Ascending aorta (tissue), 2 donors: ENCODE measurements around the gene POLR3G. TPM values are rescaled to one million over a fixed set of nuclear protein-coding genes. Genes with fewer than 3 reads are reported as not detected.
A peak's percentile ranks its signal among the peaks of the same experiment; 100 is the strongest.

ENCODE experiments used
- DNase-seq, 2 donors: peaks; one replicate each; pipeline ENCODE4 v3.0.0-alpha.2; 2019; ENCODE audit warnings: low spot score in 2 of 2
- H3K27ac ChIP-seq, 2 donors: fragments of 200-600 bp; sonication (generic); one replicate each; pipeline ENCODE4 v1.5.1; 2016 to 2017; ENCODE audit warnings: mild to moderate bottlenecking in 1 of 2
- H3K27me3 ChIP-seq: fragments of 200-600 bp; sonication (generic); one replicate; pipeline ENCODE4 v1.5.1; 2017
- H3K36me3 ChIP-seq, 2 donors: fragments of 200-600 bp; sonication (generic); one replicate each; pipeline ENCODE4 v1.5.1; 2016
- H3K4me1 ChIP-seq, 2 donors: fragments of 200-600 bp; sonication (generic); one replicate each; pipeline ENCODE4 v1.5.1; 2016 to 2017; ENCODE audit warnings: mild to moderate bottlenecking in 1 of 2
- H3K4me3 ChIP-seq, 2 donors: fragments of 200-600 bp; sonication (generic); one replicate each; pipeline ENCODE4 v1.5.1; 2016 to 2017; ENCODE audit warnings: mild to moderate bottlenecking in 1 of 2
- H3K9me3 ChIP-seq, 2 donors: fragments of 200-600 bp; sonication (generic); one replicate each; pipeline ENCODE4 v1.5.1; 2016
- intact Hi-C: fragments of 100-400 bp; cut with DNase I; formaldehyde crosslinking; loops from one replicate; pipeline ENCODE4 v1.15.1; 2023
- total RNA-seq: library from RNA; depleted of rRNA; stranded (reverse); fragments of >200 nt; gene quantifications from one replicate; pipeline ENCODE4 v1.1.0, GENCODE V29; 2016
- TF ChIP-seq, protein P1 (sequence below), 3 experiments: fragments of 200-600 bp in 2 of 3; fragments of 450-650 bp in 1 of 3; sonication (generic) in 2 of 3; IDR thresholded peaks; one replicate each; pipeline ENCODE4 v1.5.1; 2016 to 2019; ENCODE audit warnings: antibody characterized with exemption in 3 of 3, mild to moderate bottlenecking in 1 of 3, moderate library complexity in 1 of 3

The POLR3G gene
- total RNA-seq, 1 donor from 2014 or later: 1.5 TPM

DNA sequence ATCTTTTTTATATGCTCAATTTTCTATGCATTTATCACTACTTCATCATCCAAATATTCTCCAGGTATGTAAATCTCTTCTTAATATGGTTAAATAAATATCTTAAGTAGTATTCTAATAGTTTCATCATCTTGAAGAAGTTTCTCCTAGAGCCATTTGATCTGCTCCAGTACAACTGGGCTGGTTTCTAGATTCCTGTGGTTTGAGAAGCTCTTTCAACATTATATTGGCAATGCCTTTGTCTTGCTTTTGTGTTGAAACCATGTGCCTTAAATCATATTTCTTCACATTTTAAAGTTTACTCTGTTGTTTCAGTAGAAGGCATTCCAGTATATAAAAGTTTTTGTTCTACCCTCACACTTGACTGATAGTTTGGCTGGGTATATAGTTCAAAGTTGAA lies 27.7 kb upstream of the POLR3G start:
- intact Hi-C loops: no loop called here
- H3K36me3 ChIP-seq: no peaks in the 10 kb centered on the region
- TF ChIP-seq, protein P1, sequence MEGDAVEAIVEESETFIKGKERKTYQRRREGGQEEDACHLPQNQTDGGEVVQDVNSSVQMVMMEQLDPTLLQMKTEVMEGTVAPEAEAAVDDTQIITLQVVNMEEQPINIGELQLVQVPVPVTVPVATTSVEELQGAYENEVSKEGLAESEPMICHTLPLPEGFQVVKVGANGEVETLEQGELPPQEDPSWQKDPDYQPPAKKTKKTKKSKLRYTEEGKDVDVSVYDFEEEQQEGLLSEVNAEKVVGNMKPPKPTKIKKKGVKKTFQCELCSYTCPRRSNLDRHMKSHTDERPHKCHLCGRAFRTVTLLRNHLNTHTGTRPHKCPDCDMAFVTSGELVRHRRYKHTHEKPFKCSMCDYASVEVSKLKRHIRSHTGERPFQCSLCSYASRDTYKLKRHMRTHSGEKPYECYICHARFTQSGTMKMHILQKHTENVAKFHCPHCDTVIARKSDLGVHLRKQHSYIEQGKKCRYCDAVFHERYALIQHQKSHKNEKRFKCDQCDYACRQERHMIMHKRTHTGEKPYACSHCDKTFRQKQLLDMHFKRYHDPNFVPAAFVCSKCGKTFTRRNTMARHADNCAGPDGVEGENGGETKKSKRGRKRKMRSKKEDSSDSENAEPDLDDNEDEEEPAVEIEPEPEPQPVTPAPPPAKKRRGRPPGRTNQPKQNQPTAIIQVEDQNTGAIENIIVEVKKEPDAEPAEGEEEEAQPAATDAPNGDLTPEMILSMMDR (IDR thresholded peaks at IDR 0.05): no peak
- no peak overlapping the region for H3K4me3 ChIP-seq
- H3K27ac ChIP-seq: no peak overlapping the region
- H3K4me1 ChIP-seq: no peaks in the 10 kb centered on the region
- no peaks in the 10 kb centered on the region for H3K9me3 ChIP-seq
- no peaks in the 10 kb centered on the region for H3K27me3 ChIP-seq
- DNase-seq: no peak

- Histone ChIP-seq H3K4me3 (no peak overlapping the region), H3K27me3 (no peaks in the 10 kb centered on the region), H3K9me3 (no peaks in the 10 kb centered on the region), H3K27ac (no peak overlapping the region), H3K36me3 (no peaks in the 10 kb centered on the region), H3K4me1 (no peaks in the 10 kb centered on the region)
- DNase-seq: no peak
- intact Hi-C loops: no loop called here
- TF ChIP-seq, protein P1 (IDR thresholded peaks at IDR 0.05): no peak
These were observed 13.4 kb upstream of the POLR3G start for GRCh38 chr5:90461288-90461687.

DNA sequence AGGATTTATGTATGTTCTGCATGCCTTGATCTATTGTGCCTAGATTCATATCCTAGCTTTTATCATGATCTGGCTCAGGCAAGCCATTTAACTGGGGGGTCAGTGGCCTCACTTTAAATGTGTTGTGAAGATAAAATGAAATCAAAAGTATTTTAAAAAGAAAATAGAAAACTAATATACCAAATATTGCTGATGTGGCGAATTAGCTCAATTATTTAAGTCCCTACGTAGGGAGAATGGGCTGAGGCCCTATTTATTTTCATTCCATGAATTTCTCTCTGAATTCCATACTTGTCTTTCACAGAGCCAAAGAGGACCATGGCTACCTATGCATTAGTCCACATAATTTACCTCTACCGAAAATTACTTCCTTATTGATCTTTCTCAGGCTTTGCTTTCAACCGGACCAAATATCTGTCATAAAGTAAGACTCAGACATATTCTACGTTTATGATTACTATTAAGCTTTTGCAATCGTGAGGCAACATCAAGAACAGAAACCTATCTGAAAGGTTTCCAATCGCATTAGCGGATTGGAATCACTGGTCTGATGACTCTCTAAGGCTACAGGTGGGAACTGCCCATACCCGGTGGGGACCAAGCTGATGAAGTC lies 1.8 kb upstream of the POLR3G start:
- TF ChIP-seq, protein P1 (IDR thresholded peaks at IDR 0.05): no peak
- Histone ChIP-seq H3K9me3 (peaks cover 0 to 23% of the 10 kb centered on the region in 2 donors), H3K4me1 (peaks cover 0 to 13% of the 10 kb centered on the region in 2 donors), H3K36me3 (peaks cover 0 to 4% of the 10 kb centered on the region in 2 donors), H3K4me3 (peak overlapping the region; percentile 67 to 81), H3K27me3 (no peaks in the 10 kb centered on the region), H3K27ac (no peak overlapping the region)
- no peak for DNase-seq
- intact Hi-C loops: loop anchor here (5.0 kb wide), 1 partner anchor 66 kb away; the partner anchor contains the start of gene CETN3

DNA sequence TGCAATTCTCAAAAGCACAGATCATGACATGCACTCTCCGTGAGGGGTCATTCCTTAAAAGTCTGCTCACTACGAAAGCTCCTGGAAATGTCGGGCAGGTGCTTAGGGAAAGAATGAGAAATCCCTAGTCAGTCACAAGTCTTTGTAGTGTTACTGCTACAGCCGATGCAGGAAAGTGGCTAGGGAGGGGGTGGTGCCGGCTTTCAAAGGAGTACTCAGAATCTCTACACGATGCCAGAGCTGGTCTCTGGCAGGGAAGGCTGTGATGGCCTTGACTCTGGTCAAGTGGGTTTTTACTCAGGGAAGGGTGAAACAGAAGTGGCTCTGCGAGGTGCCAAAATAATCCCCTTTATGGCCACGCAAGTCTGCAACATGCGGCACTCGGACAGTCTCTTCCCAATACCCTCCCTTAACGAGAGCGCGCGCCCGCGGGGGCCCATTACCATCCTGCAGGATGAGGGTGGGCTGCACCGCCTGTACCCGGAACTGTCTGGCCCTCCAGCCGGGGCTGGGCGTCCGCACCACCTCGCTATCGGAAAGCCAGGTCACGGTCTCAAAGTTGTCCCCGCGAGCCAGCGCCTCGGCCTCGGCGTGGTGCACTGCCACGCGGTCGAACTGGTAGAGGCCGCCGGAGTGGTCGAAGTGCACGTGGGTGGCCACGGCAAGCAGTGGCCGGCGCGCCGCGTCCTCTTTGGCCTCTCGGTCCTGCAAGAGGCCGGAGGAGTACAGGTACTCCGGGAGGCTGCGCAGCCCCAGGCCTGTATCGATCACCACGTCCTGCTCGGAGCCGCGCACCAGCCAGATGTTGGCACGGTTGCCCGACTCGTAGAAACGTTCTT lies 1.0 kb upstream of the POLR3G start:
- peak in 1 of 2 donors; percentile 78 for DNase-seq

DNA sequence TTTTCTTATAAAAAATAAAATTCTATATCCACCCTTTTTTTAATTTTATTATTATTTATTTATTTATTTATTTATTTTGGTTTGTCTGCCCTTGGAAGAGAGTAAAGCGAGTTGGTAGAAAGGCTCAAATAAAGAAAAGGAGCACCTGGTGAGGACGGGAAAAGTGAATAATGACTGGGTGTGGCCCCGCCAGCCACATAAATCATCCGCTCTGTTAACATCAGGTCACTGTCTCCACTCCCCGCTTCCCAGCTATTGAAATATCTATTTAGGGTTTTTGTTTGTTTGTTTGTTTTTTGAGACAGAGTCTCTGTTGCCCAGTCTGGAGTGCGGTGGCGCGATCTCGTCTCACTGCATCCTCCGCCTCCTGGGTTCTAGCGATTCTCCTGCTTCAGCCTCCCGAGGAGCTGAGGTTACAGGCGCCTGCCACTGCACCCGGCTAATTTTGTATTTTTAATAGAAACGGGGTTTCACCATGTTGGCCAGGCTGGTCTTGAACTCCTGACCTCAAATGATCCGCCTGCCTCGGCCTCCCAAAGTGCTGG lies 844 bp downstream of the POLR3G start:
- no peak for DNase-seq
- Histone ChIP-seq H3K4me1 (peaks cover 0 to 13% of the 10 kb centered on the region in 2 donors), H3K4me3 (peak overlapping the region in 1 of 2 donors; percentile 81), H3K27me3 (no peaks in the 10 kb centered on the region), H3K27ac (no peak overlapping the region), H3K9me3 (no peaks in the 10 kb centered on the region), H3K36me3 (no peaks in the 10 kb centered on the region)
- intact Hi-C loops: no loop called here
- TF ChIP-seq, protein P1 (IDR thresholded peaks at IDR 0.05): no peak

More for the DNA sequence above, 1.0 kb upstream of the POLR3G start:
- TF ChIP-seq, protein P1 (IDR thresholded peaks at IDR 0.05): no peak
- Histone ChIP-seq H3K27me3 (no peaks in the 10 kb centered on the region), H3K4me3 (peak overlapping the region; percentile 67 to 81), H3K27ac (peak overlapping the region in 1 of 2 donors; percentile 2), H3K36me3 (peaks cover 0 to 4% of the 10 kb centered on the region in 2 donors), H3K9me3 (peaks cover 0 to 16% of the 10 kb centered on the region in 2 donors), H3K4me1 (peaks cover 0 to 13% of the 10 kb centered on the region in 2 donors)
- intact Hi-C loops: loop anchor here (1.0 to 5.0 kb wide), 2 partner anchors 56 to 66 kb away; partner anchors contain the start of genes CETN3 and LYSMD3
